PC-9 (cell line): ENCODE measurements around the gene MBD3. TPM values are rescaled to one million over a fixed set of nuclear protein-coding genes. Genes with fewer than 3 reads are reported as not detected.

Experiments used
- BruUV-seq: library from RNA; stranded (reverse); fragments of 400-500 nt; replicated peaks from 2 replicates; lab custom pipeline; 2021; lab: Mats Ljungman, UMichigan
- CTCF ChIA-PET: fragments of 300-600 bp; sonication (Branson Sonifier 250); formaldehyde crosslinking; loops from one replicate; lab custom pipeline; 2022; ENCODE audit warnings: antibody characterized with exemption; lab: Charles Lee
- POLR2A ChIA-PET: fragments of 300-600 bp; sonication (Branson Sonifier 250); formaldehyde crosslinking; loops from one replicate; lab custom pipeline; 2022; ENCODE audit warnings: antibody characterized with exemption; ENCODE audit not compliant: unreplicated experiment; lab: Charles Lee
- DNase-seq, 2 experiments: peaks; one replicate each; pipeline versions ENCODE4 v3.0.0 to v3.0.0-alpha.2; 2015 to 2022; ENCODE audit warnings: mixed read lengths in 1 of 2
- H2AFZ ChIP-seq: fragments of 200-600 bp; sonication (generic); 2 replicates; pipeline ENCODE4 v1.8.1; 2017; ENCODE audit warnings: antibody characterized with exemption
- H3F3A ChIP-seq: fragments of 200-600 bp; sonication (generic); 2 replicates; pipeline ENCODE4 v1.8.1; 2017; ENCODE audit warnings: antibody characterized with exemption, mild to moderate bottlenecking, low read depth; ENCODE audit not compliant: insufficient read depth
- H3K27ac ChIP-seq: fragments of 200-600 bp; sonication (generic); 2 replicates; pipeline ENCODE4 v1.6.1; 2016; ENCODE audit warnings: mixed run types
- H3K27me3 ChIP-seq: fragments of 200-600 bp; sonication (generic); 2 replicates; pipeline ENCODE4 v1.6.1; 2016; ENCODE audit warnings: low read depth, mixed run types; ENCODE audit not compliant: insufficient read depth
- H3K36me3 ChIP-seq: fragments of 200-600 bp; sonication (generic); 2 replicates; pipeline ENCODE4 v1.6.1; 2016; ENCODE audit warnings: low read depth, mixed run types
- H3K4me1 ChIP-seq: fragments of 200-600 bp; sonication (generic); replicated peaks from 2 replicates; pipeline ENCODE4 v1.6.1; 2016; ENCODE audit warnings: mixed run types; ENCODE audit not compliant: insufficient read depth
- H3K4me2 ChIP-seq: fragments of 200-600 bp; sonication (generic); 2 replicates; pipeline ENCODE4 v1.6.1; 2017; ENCODE audit warnings: mixed run types
- H3K4me3 ChIP-seq: fragments of 200-600 bp; sonication (generic); 2 replicates; pipeline ENCODE4 v1.6.1; 2016; ENCODE audit warnings: mixed run types
- H3K79me2 ChIP-seq: fragments of 200-600 bp; sonication (generic); 2 replicates; pipeline ENCODE4 v1.6.1; 2017; ENCODE audit warnings: low read depth, mixed run types
- H3K9me2 ChIP-seq: fragments of 200-600 bp; sonication (generic); 2 replicates; pipeline ENCODE4 v1.8.1; 2017; ENCODE audit warnings: mild to moderate bottlenecking; ENCODE audit not compliant: insufficient read depth
- H3K9me3 ChIP-seq: fragments of 200-600 bp; sonication (generic); 2 replicates; pipeline ENCODE4 v1.8.1; 2016; ENCODE audit warnings: low read depth; ENCODE audit not compliant: insufficient read depth
- H4K20me1 ChIP-seq: fragments of 200-600 bp; sonication (generic); 2 replicates; pipeline ENCODE4 v1.8.1; 2017; ENCODE audit not compliant: insufficient read depth
- EZH2 ChIP-seq: fragments of 200-600 bp; sonication (generic); IDR thresholded peaks from 2 replicates; pipeline ENCODE4 v1.8.0; 2017; ENCODE audit warnings: antibody characterized with exemption, low read depth
- intact Hi-C: fragments of 100-400 bp; cut with micrococcal nuclease; formaldehyde crosslinking; loops from one replicate; pipeline ENCODE4 v1.10.0; 2022; ENCODE audit not compliant: unreplicated experiment
- total RNA-seq: library from RNA; stranded (reverse); gene quantifications from 2 replicates; pipeline ENCODE4 v1.2.3, GENCODE V29; 2021
- TF ChIP-seq, protein P1 (sequence below): fragments of 200-600 bp; sonication (generic); conservative IDR thresholded peaks from 2 replicates; pipeline ENCODE4 v1.6.1; 2017; ENCODE audit warnings: mixed run types, antibody characterized with exemption, mild to moderate bottlenecking, moderate library complexity

The MBD3 gene
- total RNA-seq, 1 experiment from 2014 or later, result 129 TPM

DNA sequence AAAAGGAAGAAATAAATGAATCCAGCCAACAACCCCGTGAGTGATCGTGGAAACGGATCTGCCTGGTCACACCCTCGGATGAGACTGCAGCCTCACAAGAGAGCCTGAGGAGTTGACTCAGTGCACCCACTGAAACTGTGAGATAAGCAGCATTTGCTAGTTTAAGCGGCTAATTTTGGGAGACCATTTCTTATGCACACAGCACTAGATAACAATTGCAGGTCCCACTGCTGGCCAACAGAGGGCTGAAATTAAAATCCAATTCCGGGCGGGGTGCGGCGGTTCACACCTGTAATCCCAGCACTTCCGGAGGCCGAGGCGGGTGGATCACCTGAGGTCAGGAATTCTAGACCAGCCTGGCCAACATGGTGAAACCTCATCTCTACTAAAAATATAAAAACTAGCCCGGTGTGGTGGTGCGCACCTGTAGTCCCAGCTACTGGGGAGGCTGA, 9.0 kb upstream of the MBD3 start:
- Histone ChIP-seq H2AFZ (no peak overlapping the region), H3K9me2 (no peaks in the 10 kb centered on the region), H3K4me2 (no peak overlapping the region), H3K36me3 (no peaks in the 10 kb centered on the region), H3K9me3 (no peaks in the 10 kb centered on the region), H3K27ac (no peak overlapping the region), H3K4me1 (peaks cover 16% of the 10 kb centered on the region), H4K20me1 (peaks cover 14% of the 10 kb centered on the region; the same call in 1 of the 2 replicates), H3K27me3 (no peaks in the 10 kb centered on the region), H3F3A (peaks cover 12% of the 10 kb centered on the region), H3K79me2 (peaks cover 52% of the 10 kb centered on the region), H3K4me3 (no peak overlapping the region)
- ChIA-PET POLR2A (no interaction called here), CTCF (interaction anchor here (0.6 kb wide), 1 partner anchor 54 kb away, joined by 8 read pairs; no protein-coding TSS in a partner anchor)
- no peak for DNase-seq
- BruUV-seq, result no TSS peak
- TF ChIP-seq, protein P1, sequence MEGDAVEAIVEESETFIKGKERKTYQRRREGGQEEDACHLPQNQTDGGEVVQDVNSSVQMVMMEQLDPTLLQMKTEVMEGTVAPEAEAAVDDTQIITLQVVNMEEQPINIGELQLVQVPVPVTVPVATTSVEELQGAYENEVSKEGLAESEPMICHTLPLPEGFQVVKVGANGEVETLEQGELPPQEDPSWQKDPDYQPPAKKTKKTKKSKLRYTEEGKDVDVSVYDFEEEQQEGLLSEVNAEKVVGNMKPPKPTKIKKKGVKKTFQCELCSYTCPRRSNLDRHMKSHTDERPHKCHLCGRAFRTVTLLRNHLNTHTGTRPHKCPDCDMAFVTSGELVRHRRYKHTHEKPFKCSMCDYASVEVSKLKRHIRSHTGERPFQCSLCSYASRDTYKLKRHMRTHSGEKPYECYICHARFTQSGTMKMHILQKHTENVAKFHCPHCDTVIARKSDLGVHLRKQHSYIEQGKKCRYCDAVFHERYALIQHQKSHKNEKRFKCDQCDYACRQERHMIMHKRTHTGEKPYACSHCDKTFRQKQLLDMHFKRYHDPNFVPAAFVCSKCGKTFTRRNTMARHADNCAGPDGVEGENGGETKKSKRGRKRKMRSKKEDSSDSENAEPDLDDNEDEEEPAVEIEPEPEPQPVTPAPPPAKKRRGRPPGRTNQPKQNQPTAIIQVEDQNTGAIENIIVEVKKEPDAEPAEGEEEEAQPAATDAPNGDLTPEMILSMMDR, result peak; percentile 28; the same call in 1 of the 2 replicates
- no peak for TF ChIP-seq EZH2
- intact Hi-C loops, result loop anchor here (10.0 kb wide), 1 partner anchor 163 kb away; no protein-coding TSS in a partner anchor

DNA sequence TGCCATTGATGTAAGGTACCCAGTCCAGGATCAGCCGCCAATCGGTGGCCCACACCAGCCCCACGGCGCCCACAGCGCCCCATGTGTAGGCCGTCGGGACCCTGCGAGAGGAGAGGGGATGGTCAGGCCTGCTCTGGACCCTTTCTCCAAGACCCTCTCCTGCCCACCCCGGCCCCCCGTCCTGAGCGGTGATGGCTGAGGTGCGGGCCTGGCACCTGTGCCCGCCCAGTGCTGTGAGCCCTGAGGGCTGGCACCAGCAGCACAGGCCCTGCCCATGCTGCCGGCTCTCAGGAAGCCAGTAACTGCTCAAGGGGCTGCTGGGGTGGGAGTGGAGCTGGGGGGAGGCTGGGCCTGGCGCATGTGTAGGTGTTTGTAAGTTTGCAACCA, 6.8 kb upstream of the MBD3 start:
- Histone ChIP-seq H3K36me3 (no peaks in the 10 kb centered on the region), H3K9me3 (no peaks in the 10 kb centered on the region), H4K20me1 (peaks cover 14% of the 10 kb centered on the region; the same call in 1 of the 2 replicates), H3K27ac (no peak overlapping the region), H3F3A (peaks cover 5% of the 10 kb centered on the region; the same call in 1 of the 2 replicates), H3K4me1 (peaks cover 8% of the 10 kb centered on the region; the same call in 1 of the 2 replicates), H3K4me2 (no peak overlapping the region), H3K79me2 (peaks cover 44% of the 10 kb centered on the region), H2AFZ (no peak overlapping the region), H3K9me2 (no peaks in the 10 kb centered on the region), H3K4me3 (no peak overlapping the region), H3K27me3 (no peaks in the 10 kb centered on the region)
- BruUV-seq, result no TSS peak
- ChIA-PET POLR2A (no interaction called here), CTCF (no interaction called here)
- intact Hi-C loops, result no loop called here
- no peak for TF ChIP-seq EZH2
- TF ChIP-seq, protein P1, result no peak
- DNase-seq, result no peak

DNA sequence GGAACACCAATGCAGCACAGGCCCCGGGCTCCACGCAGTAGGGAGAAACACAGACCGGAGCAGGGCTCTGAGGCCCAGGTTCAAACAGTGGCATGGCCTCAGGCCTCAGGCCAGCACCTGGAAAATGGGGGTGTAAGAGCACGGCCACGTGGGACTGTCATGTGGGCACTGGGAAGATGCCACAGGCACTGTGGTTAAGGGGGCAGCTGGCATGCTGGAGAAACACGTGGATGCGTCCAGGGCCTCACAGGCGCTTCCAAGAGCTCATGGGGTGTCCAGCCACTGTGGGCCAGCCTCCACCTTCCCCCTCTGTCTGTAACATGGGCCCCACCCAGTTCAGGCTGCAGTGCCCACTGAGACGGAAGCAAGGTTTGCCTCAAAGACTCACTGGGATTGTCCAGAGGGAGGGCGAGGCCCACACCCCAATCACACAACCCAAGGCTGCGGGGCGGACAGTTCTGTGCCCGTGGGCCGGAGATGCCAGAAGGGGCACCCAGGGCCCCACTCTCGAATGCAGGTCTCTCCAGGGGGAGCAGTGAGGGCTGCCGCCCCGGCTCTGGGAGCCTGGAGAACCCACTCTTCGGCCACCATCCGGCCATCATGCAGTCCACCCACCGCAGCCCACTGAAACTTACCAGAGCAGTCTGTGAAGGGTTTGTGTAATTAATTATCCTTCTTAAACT, 6.3 kb upstream of the MBD3 start:
- Histone ChIP-seq H3K9me2 (no peaks in the 10 kb centered on the region), H3K36me3 (no peaks in the 10 kb centered on the region), H3K79me2 (peaks cover 39% of the 10 kb centered on the region), H3F3A (peaks cover 5% of the 10 kb centered on the region; the same call in 1 of the 2 replicates), H3K4me3 (no peak overlapping the region), H2AFZ (no peak overlapping the region), H3K27ac (no peak overlapping the region), H3K27me3 (no peaks in the 10 kb centered on the region), H3K4me2 (no peak overlapping the region), H3K9me3 (no peaks in the 10 kb centered on the region), H3K4me1 (peaks cover 3% of the 10 kb centered on the region; the same call in 1 of the 2 replicates), H4K20me1 (peaks cover 14% of the 10 kb centered on the region; the same call in 1 of the 2 replicates)
- CTCF ChIA-PET, result interaction anchor here (0.6 kb wide), 1 partner anchor 255 kb away, joined by 8 read pairs; no protein-coding TSS in a partner anchor
- no peak for TF ChIP-seq EZH2
- TF ChIP-seq, protein P1, result no peak
- intact Hi-C loops, result no loop called here
- no TSS peak for BruUV-seq
- POLR2A ChIA-PET, result interaction anchor here (0.6 kb wide), 1 partner anchor 216 kb away, joined by 3 read pairs; no protein-coding TSS in a partner anchor
- DNase-seq, result no peak
